COLO829 (cell line): ENCODE results near the gene ADAMTSL2.
A peak's percentile ranks its signal among the peaks of the same experiment; 100 is the strongest.

ENCODE experiments used
- DNase-seq: peaks from one replicate; pipeline ENCODE4 v3.0.0; 2012; ENCODE audit warnings: low spot score

Gene ADAMTSL2

DNA sequence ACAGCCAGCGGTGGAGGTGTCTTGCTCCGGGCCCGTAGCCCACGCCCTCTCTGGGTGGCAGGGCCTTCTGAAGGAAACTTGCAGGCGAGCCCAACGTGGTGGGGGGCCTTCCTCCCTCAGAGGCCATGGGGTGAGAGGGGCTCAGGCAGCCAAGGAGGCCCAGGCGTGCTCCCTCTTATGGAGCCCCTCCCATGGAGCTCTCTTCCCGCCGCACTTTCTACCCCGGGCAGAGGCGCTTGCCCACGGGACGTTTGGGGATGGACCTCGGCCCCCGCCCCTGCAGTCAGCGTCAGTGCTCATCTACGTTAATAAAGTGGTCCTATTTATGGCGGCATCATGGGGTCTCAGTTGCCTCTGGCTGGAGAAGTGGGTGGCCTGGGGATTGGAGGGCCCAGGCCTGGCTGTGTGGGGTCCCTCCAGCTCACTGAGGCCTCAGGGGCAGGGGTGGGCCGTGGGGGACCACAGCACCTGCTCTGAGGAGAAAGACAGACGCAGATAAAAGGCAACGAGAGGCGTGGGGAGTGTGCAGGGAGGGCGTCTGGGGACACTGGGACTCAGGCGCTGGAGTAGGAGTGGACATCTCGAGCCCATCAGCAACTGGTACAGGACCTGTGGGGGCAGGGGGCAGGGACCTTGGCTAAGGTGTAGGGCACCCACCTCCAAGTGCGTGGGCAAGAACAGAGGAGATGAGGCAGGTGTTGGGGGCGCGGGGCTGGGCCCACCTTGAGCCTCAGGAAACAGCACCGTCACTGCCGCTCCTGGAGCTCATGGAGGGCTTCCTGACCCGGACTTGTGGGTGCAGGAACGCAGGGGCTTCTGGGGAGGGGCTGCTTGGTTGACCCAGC lies 40.9 kb downstream of the ADAMTSL2 start:
- no peak for DNase-seq

DNA sequence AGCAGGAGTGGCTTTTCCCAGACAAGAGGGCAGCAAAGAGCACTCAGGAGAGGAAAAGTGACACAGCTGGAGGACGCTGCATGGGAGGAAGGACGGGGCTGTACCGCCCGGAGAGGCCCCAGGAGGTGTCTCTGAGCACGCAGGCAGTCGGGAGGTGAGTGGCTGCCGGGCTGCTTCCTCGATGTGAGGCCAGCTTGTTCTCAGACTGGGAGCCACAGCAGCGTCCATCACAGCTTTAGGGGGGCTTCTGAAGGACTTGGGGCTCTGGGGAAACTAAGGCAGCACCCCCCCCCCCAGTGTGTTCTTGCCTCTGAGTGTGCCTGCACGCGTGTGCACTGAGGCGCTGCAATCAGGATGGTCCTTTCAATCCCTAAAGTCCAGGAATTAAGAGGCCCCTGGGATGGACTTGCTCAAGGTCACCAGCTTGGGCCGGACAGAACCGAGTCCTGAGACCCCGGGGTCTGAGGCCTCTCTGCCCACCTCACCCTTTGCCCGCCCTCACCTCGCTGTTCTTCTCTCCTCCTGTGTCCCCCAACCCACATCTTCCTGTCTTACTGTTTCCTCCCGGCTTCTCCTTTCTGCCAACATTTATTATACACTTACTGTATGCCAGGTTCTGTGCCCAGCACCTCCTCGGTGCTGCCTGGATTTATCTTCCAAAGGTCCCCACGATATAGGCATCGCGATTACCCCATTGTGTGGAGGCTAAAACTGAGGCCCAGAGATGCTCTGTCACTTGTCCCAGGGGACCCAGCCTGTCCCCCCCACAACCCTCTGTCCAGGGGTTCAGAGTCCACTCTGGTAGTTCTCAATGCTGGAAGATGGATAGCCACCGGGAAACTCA lies 41.7 kb downstream of the ADAMTSL2 start:
- DNase-seq, result no peak

DNA sequence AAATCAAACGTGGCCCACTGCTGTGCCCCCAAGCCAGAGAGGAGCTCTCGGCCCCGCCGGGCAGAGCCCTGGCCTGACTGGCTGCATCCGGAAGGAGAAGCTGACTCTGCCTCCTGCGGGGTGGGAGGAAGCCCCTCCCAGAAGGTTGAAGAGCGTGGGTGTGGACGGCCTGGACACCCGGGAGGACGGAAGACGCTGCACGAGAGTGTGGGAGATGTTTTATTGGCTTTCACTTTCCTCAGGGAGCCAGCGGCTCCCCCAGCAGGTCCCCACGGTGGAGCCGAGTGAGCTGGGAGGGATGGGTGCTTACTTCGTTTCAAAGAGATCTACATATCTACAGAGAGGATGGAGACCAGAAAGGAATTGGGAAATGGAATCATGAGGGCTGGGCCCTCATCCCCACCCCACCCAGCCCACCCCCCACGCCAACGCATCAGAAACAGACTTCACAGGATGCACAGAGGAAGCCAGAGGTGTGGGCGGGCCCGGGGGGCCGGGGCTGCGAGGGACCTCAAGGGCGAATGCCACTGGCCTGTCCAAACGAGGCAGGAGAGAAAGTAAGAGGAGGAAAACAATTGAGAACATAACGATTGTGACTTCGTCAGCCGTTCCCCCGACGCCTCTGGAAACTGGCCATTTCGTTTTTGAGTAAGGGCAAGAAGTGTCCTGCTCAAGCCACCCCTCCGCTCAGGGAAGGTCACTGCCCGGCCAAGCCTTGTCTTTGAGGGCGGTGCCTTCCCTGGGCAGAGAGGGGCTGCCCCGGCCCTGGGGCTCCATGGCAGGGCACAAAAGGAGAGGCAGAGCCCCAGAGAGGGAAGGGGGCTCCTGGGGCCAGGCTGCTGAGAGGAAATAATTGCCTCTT lies 42.6 kb downstream of the ADAMTSL2 start:
- DNase-seq, result no peak

DNA sequence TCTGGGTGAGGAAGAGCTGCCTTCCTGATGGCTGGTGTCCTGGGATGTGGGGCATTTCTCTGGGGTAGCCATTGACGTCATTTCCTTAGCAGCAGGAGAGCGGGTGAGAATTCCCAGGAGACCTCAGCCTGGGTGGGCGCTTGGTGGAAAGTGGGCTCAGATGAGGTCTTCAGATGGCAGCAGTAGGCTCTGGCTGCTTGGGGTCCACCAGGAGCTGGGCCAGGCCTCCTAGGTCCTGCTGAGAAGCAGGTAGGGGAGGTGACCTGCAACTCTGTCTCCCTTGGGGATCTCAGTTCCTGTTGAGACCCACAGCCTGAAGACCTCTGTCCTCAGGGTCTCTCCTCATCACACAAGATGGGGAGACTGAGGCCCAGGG lies 43.2 kb downstream of the ADAMTSL2 start:
- no peak for DNase-seq

DNA sequence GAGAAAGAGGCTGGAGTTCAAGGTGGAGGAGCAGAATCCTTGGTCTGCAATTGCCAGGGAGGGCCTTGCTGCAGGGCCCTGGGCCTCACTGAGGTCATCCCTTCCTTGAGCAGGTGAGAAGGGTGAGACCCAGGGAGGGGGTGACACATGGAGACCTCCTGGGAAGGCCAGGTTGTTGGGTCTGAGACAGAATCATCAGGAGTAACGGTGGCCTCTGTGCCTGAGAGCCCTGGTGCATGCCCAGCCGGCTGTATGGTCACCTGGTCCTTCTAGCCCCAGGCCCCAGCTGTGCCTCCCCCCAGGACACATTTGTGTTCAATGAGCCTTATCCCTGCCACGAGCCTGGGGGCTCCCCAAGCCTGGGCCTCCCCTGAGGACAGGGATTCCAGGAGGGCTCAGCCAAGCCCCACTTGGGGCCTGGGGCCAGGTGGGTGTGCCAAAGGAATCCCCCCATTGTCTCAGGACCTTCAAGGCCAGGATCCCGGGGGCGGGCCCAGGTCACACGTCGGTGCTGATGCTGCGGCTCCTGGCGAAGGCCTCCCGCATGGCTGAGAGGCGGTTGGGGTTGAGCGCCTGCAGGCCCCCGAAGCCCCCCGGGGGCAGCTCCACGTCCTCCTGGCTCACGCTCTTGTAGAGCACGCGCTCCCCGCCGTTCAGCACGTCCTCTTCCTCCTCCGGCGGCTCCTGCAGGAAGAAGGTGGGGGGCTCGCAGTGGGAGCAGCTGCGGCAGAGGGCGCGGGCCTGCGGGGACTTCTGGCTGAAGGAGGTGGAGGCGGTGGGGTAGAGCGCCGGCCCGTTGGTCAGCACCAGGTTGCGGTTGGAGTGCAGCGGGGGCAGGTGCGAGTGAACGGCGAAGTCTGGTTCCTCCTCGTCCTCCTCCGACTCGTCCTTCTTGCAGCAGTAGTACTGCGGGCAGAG lies 44.3 kb downstream of the ADAMTSL2 start:
- DNase-seq, result no peak

DNA sequence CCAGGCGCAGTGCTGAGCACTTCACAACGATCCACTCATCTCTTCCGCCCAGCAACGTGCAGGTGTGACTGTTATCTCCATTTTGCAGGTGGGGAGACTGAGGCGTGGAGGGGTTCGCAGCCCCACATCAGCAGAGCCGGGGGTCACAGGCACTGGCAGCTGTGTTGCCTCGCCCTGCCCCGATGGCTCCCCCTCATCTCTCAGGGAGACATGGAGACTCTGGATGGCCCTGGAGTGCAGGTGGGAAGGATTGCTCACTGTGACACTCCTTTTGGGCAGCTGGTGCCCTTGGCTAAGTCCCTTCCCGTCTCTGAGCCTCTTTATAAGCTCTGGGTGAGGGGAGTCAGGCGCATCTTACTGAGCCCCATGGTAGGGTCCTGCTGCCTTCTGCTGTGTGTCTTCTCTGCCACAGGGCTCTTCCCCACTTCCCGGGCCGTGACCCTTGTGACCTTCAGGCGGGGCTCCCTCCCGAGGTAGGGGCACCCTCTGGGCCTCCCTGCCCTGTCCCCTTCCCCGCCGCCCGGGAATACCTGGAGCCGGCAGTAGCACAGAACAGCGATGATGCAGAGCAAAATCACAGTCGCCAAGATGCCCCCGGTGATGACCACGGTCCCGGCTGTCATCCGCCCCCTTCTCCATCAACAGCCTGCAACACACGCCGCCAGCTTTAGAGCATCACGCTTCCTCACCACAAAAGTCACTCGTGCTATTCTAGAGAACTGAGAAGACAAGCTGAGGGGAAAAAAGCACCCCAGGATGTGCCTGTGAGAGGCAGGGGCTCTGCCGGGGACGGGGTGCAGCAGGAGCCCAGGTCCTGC lies 45.3 kb downstream of the ADAMTSL2 start:
- no peak for DNase-seq

DNA sequence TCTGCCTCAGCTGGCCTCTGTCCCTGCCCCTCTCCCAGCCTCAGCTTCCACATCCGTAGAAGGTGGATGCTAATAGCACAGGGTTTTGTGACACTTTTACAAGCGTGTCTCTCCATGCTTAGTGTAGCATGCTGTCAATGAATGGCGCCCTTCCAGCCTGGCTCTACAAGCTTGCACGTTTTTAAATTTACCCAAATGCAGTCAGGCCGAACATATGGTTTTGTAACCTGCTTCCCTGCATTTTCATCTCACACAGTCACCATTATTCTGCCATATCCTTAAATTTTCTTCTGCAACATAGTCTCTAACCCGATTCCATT lies 45.9 kb downstream of the ADAMTSL2 start:
- no peak for DNase-seq

DNA sequence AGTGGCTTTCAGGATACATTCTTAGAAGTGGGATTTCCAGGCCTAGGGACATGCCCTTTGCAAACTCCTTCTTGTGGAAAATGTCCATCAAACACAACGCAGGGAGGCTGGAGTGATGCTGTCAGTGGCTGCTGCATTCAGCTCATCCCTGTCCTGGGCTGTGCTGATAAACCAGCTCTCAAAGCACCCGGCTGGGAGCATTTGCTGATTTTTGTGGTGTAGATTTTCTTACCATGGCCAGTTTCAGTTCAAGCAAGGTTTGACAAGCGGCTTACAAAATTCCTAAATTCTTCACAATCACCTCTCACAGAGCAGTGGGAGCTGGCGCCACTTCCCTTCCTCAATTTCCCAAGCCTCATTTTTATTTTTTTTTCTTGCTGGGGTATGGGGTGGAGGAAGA lies 46.5 kb downstream of the ADAMTSL2 start:
- DNase-seq, result no peak

DNA sequence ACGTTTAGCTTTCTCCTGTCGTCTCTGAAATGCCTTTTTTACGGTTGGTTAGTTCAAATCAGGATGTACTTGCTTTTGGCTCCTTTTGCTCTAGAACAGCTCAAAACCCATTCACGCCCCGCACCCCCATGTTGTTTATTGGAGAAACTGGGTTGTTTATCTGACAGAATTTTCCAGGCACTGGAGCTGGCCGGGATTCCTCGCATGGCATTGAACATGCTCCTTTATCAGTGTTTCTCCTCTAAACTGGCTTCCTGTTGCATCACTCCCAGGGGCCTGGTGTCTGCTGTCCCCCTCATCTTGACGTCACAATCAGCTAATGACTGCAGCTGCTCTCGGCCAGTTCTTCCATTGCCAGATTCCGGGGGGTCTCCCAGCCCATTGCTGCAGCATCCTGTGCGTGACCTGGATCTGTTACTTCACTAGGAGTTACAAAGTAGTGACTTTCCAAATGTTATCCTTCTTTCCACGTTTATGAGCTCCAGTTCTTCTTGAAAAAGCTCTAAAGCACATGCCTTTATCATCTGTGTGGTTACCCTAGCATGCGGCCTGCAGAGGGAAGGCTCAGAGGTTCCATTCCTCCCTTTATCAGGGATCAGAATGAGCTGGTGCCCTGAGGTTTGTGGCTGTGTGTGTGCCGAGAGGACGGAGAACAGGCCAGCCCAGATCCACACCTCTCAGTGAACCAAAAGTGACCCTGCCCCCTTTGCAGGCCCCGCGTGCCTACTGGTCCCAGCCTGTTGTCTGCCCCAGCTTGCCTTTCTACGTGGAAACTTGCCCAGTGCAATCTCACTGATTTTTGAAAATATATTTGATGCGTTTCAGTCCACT lies 47.2 kb downstream of the ADAMTSL2 start:
- DNase-seq, result no peak

DNA sequence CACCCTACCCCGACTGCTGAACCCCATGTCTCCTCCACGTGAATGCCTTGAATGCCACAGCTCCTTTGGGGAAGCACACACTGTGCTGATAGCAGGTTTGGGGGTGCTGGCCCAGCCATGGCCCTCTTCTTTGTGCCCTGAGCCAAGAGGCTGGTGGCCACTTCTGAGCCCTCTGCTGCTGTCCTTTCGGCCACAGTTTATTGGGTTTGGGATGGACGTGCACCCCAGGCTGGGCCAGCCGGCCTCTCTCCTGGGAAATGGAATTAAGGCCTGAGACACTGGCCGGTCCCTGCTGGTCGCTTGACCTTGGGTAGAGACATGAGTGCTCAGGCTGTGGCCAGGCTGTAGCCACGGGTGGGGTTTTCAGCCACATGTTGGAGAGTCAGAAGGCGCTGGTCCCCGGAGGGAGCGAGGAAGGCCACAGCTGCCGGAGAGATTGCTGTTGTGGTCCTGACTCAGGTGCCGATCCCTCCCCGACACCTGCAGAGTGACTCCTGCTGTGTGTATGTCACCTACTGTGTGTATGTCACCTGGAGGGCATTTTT lies 48.1 kb downstream of the ADAMTSL2 start:
- no peak for DNase-seq

DNA sequence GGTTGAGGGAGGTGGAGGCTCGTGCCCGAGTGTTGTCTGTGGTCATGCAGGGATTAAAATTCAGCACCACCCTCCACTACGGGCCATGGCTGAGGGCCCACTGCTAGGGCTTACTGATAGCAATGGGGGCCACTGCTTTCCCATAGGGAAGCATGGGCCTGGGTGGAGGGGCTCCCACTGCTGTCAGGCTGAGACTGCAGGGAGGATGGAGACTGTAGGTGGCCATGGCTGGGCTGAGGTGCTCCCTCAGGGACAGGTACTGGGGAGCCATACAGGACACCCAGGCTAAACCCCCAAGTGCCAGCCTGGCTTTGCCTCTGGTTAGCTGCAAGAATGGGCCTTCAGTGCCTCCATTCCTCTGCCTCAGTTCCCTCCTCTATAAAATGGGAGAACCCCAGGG lies 48.6 kb downstream of the ADAMTSL2 start:
- DNase-seq, result no peak

DNA sequence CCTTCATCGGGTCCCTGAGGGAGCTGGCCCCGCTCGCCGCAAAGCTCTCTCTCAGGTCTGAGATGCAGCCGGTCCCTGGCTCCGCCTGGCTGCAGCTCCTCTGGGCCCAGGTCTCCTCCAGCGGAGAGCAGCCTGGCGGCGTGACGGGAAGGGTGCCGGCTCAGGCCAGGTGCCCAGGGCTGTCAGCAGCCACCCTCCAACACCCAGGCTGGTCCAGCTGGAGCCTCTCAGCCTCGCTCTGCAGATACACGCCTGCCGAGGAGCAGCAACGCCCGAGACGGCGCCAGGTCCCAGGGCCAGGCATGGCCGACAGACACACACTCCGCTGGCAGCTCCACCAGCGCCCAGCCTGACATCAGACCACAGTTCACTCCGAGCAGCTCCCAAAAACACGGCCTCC lies 49.1 kb downstream of the ADAMTSL2 start:
- DNase-seq, result no peak

DNA sequence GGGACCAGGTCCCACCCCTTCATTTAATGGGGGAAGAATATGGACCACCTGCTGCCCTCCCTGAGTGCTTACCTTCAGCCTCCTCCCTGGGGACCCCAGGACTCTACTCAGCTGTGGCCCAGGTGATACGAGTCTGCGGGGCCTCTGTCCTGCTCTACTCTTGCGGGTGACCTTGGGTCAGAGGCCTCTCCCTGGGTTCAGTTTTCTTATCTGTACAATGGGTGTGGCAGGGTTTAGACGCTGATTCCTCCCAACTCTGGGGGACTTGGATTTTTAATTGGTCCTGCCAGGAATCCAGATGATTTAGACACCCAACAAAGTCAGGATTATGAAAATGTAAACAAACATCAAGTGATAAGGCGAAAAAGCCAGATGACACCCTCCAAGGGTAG lies 49.7 kb downstream of the ADAMTSL2 start:
- no peak for DNase-seq

DNA sequence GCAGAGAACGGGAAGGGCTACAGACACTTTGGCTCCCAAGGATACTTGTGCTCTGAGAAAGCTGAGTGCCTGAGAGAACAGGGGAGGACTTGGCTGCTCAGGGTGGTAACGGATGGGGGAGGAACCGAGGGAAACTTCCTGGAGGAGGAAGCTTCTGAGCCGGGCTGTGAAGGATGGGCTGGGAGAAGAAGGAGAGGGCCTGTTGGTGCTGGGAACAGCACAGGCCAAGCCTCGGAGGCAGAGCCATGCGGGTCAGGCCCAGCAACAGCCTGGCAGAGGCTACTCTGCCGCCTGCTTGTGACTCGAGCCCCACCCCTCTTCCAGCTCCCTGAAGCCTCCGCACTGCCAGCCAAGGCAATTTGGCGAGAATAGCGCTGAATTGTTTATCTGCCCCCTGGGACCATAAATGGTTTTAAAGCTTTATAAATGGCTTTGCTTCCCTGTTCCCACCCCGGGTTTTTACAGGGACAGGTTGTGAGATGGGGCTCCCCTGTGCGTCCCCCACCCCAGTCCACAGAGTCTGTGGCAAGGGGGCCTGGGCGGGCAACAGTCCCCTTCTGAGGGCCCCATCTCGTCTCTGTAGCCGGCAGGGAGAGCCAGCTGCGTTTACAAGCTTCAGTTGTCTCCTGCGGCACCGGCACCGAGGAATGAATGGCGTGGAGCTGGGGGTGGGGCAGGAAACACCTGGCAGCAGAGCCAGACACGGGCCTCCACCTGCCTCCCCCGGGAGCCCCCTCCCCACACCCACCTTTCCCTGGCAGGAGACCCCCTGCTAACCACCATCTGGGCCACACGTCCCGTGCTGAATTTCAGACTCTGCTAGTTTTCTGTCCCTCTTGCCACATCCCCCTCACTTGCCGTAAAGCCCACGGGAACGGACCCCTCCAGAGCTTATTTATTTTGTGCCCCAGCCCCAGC lies 50.3 kb downstream of the ADAMTSL2 start:
- DNase-seq, result peak; percentile 54

DNA sequence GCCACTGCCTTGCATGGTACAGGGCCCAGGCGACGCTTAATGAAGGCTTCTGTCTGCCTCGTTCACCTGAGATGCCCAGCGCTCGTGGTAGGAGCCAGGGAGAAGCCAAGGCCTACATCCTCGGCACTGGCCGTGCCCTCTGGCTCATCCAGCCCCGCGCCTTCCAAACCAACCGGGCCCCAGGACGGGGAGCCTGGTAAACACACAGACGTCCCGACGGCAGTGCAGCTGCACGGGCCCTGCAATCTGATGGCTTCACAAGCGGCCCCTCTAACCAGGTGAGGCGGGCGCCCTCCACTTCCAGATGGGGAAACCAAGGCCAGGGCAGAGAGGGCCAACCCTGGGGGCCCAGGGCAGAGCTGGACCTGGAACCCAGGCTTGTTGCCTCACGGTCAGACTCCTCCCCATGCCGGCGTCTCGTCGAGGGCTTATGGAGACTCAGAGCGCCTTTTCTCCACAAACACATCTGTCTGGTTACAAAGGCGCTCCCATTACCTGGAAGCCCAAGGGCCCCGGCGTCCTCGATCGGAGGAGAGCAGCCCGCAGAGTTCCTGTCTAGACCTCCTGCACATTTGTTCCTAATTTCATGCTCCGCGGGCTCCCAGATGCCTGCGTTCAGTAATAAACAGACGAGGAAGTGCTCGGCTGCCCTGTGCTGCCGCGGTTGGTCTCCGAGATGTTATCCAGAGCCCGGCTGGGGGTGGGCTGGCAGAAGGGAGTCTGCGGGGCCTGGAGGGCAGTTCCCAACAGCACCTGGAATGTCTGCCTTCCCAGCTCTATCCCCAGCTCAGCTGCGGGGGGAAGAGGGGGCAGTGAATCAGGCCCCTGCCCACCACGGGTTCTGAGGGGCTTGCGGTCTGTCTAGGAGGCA lies 51.2 kb downstream of the ADAMTSL2 start:
- no peak for DNase-seq

DNA sequence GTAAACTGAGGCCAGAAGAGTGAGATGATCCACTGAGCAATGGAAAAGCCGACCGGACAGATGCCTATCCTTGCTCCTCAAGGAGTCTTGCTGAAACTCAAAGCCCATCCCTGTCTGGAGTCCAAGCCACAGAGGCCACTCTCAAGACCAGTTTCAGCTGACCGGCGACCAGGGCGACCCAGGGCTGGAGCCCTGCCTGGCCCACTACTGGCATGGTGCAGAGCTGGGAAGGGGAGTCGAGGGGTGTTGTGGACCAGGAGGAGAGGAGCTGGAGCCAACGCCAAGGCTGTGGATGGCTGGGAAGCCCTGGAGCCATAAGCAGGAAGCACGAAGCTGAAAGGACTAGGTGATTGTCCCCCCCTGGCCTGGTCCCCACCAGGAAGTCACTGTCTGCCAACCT lies 52.5 kb downstream of the ADAMTSL2 start:
- no peak for DNase-seq

DNA sequence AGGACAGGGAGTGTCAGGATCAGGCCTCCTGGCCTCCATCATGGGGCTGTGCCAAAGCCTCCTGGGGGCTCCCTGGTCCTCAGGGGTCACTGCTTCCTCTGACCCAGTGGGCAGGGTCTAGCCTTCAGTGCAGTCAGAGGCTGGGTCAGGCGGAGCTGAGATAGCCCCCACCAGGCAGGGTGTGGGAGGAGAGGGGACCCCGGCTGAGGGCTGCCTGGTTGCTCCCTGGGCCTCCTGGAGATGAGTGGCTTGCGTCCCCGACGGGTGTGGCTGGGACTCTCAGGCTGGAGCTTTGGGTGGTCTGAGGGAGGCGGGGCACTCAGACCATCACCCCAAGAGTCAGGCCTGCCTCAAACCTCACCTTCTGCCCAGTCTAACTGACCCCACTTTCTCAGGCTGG lies 53.0 kb downstream of the ADAMTSL2 start:
- DNase-seq, result no peak
